HG02678 (cell line): ENCODE results near the gene DDX60.
"Not testable (repeated sequence)": the region's sequence is repeated elsewhere in the genome, so short reads cannot be mapped to it uniquely, and the experiment has no call there.

ENCODE experiments used
- ATAC-seq: cut with Tn5 transposase; IDR thresholded peaks from one replicate; pipeline ENCODE4 v1.9.1; 2021; ENCODE audit warnings: mild to moderate bottlenecking, moderate library complexity; ENCODE audit not compliant: unreplicated experiment

DDX60 gene

GRCh38 chr4:168318266-168318895 is at the start of gene DDX60:
Gene DDX60, minus strand, starts transcription at chr4:168318752. Its CDS starts 7,493 bp downstream, at chr4:168311259.
- peak; percentile 98 for ATAC-seq

GRCh38 chr4:168367065-168367464 is 48.5 kb upstream of the DDX60 start:
- no peak for ATAC-seq

- ATAC-seq: peak; percentile 20
These were observed 43.5 kb upstream of the DDX60 start for GRCh38 chr4:168362025-168362401.

- ATAC-seq: peak; percentile 57
These were observed 42.9 kb upstream of the DDX60 start for GRCh38 chr4:168361365-168362024.

DNA sequence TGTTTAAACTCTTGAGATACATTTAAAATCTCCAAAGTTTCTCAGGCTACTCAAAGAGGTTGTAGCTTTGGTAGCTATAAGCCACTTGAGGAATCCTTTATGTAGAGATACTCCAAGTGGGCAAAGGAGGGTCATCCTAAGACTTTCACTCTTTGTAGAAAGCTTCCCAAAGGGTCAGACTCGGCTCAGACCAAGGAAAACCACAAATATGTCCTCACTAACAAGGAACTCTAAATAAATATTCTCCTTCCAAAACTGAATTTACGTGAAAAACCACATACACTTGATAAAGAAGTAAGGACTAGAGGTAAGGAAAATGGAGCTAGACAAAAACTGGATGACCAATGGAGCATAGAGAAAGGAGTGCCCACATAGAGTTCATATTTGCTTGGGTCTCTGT is 41.7 kb upstream of the DDX60 start:
- ATAC-seq: no peak

DNA sequence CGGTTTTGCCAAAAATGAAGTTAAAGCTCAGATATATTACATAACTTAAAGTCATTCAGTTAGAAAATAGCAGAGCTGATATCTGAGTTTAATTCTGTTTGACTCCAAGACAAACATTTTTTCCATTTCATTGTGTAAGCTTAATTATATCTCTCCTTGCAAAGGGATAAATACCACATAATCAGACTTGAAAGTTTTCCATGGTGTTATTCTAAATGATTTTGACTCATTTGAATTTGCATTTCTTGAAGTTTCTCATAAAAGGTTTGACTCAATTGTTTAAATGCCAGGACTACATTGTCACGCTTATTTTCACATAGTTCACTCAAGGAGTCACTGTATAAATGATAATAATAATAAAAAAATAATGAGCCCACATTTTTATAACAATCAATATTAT is 39.4 kb upstream of the DDX60 start:
- no peak for ATAC-seq

- no peak for ATAC-seq
These were observed 35.2 kb upstream of the DDX60 start for GRCh38 chr4:168353746-168354145.

GRCh38 chr4:168337550-168337940 is 19.0 kb upstream of the DDX60 start:
- no peak for ATAC-seq

GRCh38 chr4:168336837-168337549 is 18.4 kb upstream of the DDX60 start:
- ATAC-seq: no peak

GRCh38 chr4:168335621-168336020 is 17.1 kb upstream of the DDX60 start:
- no peak for ATAC-seq

- ATAC-seq: no peak
These were observed 15.5 kb upstream of the DDX60 start for GRCh38 chr4:168334053-168334452.

DNA sequence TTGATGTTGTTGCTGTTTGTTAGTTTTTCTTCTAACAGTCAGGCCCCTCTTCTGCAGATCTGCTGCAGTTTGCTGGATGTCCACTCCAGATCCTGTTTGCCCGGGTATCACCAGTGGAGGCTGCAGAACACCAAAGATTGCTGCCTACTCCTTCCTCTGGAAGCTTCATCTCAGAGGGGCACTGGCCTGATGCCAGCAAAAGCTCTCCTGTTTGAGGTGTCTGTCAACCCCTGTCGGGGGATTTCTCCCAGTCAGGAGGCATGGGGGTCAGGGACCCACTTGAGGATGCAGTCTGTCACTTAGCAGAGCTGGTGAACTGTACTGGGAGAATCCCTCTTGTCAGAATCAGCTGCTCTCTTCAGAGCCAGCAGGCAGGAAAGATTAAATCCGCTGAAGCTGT is 12.0 kb upstream of the DDX60 start:
- ATAC-seq: not testable (repeated sequence)

GRCh38 chr4:168325591-168325990 is 7.0 kb upstream of the DDX60 start:
- ATAC-seq: no peak

DNA sequence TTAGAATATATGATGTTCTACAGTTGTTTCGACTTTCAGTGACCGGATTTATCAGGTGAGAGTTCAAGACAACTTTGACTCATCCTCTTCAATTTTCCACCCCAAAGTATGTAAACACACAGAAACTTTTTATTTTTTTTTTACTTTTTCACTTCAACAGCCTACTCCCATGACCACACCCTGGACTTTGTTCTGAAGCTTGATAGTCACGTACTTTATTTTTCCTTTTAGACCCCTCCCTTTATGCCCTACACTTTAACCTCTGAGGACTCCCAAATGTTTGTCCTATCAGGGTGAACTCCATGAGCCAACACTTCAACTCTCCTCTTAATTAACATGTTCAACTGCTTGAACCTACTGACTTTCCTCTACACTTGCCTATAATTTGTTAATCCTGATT is 2.5 kb upstream of the DDX60 start:
- no peak for ATAC-seq

- no peak for ATAC-seq
These were observed 1.0 kb upstream of the DDX60 start for GRCh38 chr4:168319486-168320019.

- ATAC-seq: no peak
These were observed 931 bp downstream of the DDX60 start for GRCh38 chr4:168317621-168318020.

GRCh38 chr4:168309781-168310180 is 8.8 kb downstream of the DDX60 start:
- ATAC-seq: no peak

DNA sequence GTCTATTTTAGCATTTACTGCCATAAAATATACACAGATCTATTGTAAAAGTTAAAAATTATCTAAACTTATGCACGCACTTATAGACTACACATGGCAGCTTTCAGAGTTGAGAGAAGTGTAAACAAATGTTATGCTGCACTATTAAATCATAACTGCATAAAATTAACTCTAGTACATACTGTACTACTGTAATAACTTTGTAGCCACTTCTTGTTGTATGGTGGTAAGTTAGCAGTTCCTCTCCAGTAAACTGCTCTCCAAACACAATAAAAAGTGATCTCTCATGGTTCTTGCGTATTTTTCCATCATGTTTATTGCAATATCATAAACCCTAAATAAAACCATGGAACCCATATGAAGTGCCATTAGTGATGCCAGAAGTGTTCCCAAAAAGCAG is 9.6 kb downstream of the DDX60 start:
- no peak for ATAC-seq

GRCh38 chr4:168306476-168306875 is 12.1 kb downstream of the DDX60 start:
- ATAC-seq: no peak

- ATAC-seq: no peak
These were observed 13.7 kb downstream of the DDX60 start for GRCh38 chr4:168304744-168305459.

DNA sequence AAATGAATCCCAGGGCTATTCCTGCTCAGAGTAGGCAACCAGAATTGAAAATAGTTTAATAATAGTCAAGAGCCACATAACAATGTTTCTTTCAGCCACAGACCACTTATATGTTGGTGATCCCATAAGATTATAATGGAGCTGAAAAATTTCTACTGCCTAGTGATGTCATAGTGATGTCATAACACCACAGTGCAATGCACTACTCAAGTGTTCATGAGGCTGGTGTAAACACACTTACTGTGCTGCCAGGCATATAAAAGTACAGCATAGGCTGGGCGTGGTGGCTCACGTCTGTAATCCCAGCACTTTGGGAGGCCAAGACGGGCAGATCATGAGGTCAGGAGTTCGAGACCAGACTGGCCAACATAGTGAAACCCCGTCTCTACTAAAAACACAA is 15.1 kb downstream of the DDX60 start:
- not testable (repeated sequence) for ATAC-seq
